GM23338 (cell line): ENCODE measurements around the gene PLEKHG5. TPM values are rescaled to one million over a fixed set of nuclear protein-coding genes. Genes with fewer than 3 reads are reported as not detected.

Experiments used
- ATAC-seq: fragments of 200-7000 bp; cut with Tn5 transposase; 3 replicates; pipeline ENCODE4 v1.9.1; 2020
- DNase-seq: peaks from one replicate; pipeline ENCODE4 v3.0.0-alpha.2; 2015; ENCODE audit warnings: low spot score
- H2AFZ ChIP-seq: fragments of 200-600 bp; sonication (generic); 2 replicates; pipeline ENCODE4 v1.8.0; 2016; ENCODE audit warnings: antibody characterized with exemption, mild to moderate bottlenecking, moderate library complexity
- H3F3A ChIP-seq: fragments of 200-600 bp; sonication (generic); replicated peaks from 2 replicates; pipeline ENCODE4 v1.8.0; 2017; ENCODE audit warnings: antibody characterized with exemption, mixed run types, low read depth
- H3K27ac ChIP-seq: fragments of 200-600 bp; sonication (generic); 2 replicates; pipeline ENCODE4 v1.6.1; 2016; ENCODE audit warnings: low read depth
- H3K27me3 ChIP-seq: fragments of 200-600 bp; sonication (generic); 2 replicates; pipeline ENCODE4 v1.8.0; 2016; ENCODE audit warnings: mild to moderate bottlenecking, mixed run types, moderate library complexity; ENCODE audit not compliant: insufficient read depth
- H3K36me3 ChIP-seq: fragments of 200-600 bp; sonication (generic); 2 replicates; pipeline ENCODE4 v1.8.0; 2016; ENCODE audit warnings: mild to moderate bottlenecking; ENCODE audit not compliant: insufficient read depth
- H3K4me1 ChIP-seq: fragments of 200-600 bp; sonication (generic); 2 replicates; pipeline ENCODE4 v1.8.0; 2016; ENCODE audit warnings: mild to moderate bottlenecking, moderate library complexity; ENCODE audit not compliant: insufficient read depth
- H3K4me2 ChIP-seq: fragments of 200-600 bp; sonication (generic); 2 replicates; pipeline ENCODE4 v1.7.1; 2017; ENCODE audit warnings: mixed run types
- H3K4me3 ChIP-seq: fragments of 200-600 bp; sonication (generic); 2 replicates; pipeline ENCODE4 v1.6.1; 2016; ENCODE audit warnings: mixed run types
- H3K79me2 ChIP-seq: fragments of 200-600 bp; sonication (generic); replicated peaks from 2 replicates; pipeline ENCODE4 v1.8.0; 2017; ENCODE audit warnings: mild to moderate bottlenecking; ENCODE audit not compliant: insufficient read depth
- H3K9me2 ChIP-seq: fragments of 200-600 bp; sonication (generic); 2 replicates; pipeline ENCODE4 v1.8.0; 2017; ENCODE audit not compliant: insufficient read depth
- H4K20me1 ChIP-seq: fragments of 200-600 bp; sonication (generic); replicated peaks from 2 replicates; pipeline ENCODE4 v1.8.0; 2017; ENCODE audit warnings: mild to moderate bottlenecking; ENCODE audit not compliant: insufficient read depth
- H3K27ac Mint-ChIP-seq: 2 replicates; pipeline ENCODE4 v1.8.0; 2020; ENCODE audit warnings: inconsistent platforms, mild to moderate bottlenecking, moderate library complexity, mixed read lengths
- H3K27me3 Mint-ChIP-seq: 3 replicates; pipeline ENCODE4 v1.8.0; 2022; ENCODE audit warnings: low read depth, mild to moderate bottlenecking, moderate library complexity, mixed read lengths, inconsistent platforms; ENCODE audit not compliant: insufficient read depth, poor library complexity
- H3K36me3 Mint-ChIP-seq: 3 replicates; pipeline ENCODE4 v1.8.0; 2021; ENCODE audit warnings: low read depth, mild to moderate bottlenecking, inconsistent platforms, moderate library complexity, mixed read lengths
- H3K4me1 Mint-ChIP-seq: 3 replicates; pipeline ENCODE4 v1.8.0; 2020; ENCODE audit warnings: mild to moderate bottlenecking, inconsistent platforms, mixed read lengths
- H3K4me3 Mint-ChIP-seq: 3 replicates; pipeline ENCODE4 v1.8.0; 2021; ENCODE audit warnings: moderate library complexity, mild to moderate bottlenecking, inconsistent platforms, mixed read lengths
- H3K9me3 Mint-ChIP-seq: 3 replicates; pipeline ENCODE4 v1.8.0; 2020; ENCODE audit warnings: moderate library complexity, mild to moderate bottlenecking, inconsistent platforms, mixed read lengths
- CREB1 ChIP-seq: fragments of 250-450 bp; sonication (Bioruptor Pico); IDR thresholded peaks from 2 replicates; pipeline ENCODE4 v1.5.0; 2020; ENCODE audit warnings: low read depth, mild to moderate bottlenecking, moderate library complexity
- EZH2 ChIP-seq: fragments of 200-600 bp; sonication (generic); IDR thresholded peaks from one replicate; pipeline ENCODE4 v1.8.0; 2017; ENCODE audit warnings: antibody characterized with exemption, mild to moderate bottlenecking, low read depth; ENCODE audit not compliant: unreplicated experiment
- EZH2phosphoT487 ChIP-seq: fragments of 200-600 bp; sonication (generic); IDR thresholded peaks from one replicate; pipeline ENCODE4 v1.8.1; 2018; ENCODE audit warnings: antibody characterized with exemption; ENCODE audit not compliant: unreplicated experiment
- JUNB ChIP-seq: IDR thresholded peaks from one replicate; pipeline ENCODE4 v1.6.1; 2016; ENCODE audit warnings: antibody characterized with exemption; ENCODE audit not compliant: unreplicated experiment
- NANOG ChIP-seq: IDR thresholded peaks from 2 replicates; pipeline ENCODE4 v1.6.1; 2016; ENCODE audit warnings: antibody characterized with exemption, borderline replicate concordance
- POLR2AphosphoS5 ChIP-seq: IDR thresholded peaks from 2 replicates; pipeline ENCODE4 v1.6.1; 2016; ENCODE audit warnings: antibody characterized with exemption, low read depth
- STAT1 ChIP-seq: IDR thresholded peaks from one replicate; pipeline ENCODE4 v1.6.1; 2016; ENCODE audit warnings: antibody characterized with exemption; ENCODE audit not compliant: unreplicated experiment
- ZNF114 ChIP-seq: fragments of 250-450 bp; sonication (Bioruptor Pico); IDR thresholded peaks from 2 replicates; pipeline ENCODE4 v1.5.0; 2020; ENCODE audit warnings: mild to moderate bottlenecking, moderate library complexity
- ZNF331 ChIP-seq: fragments of 250-450 bp; sonication (Bioruptor Pico); IDR thresholded peaks from 2 replicates; pipeline ENCODE4 v1.5.0; 2020; ENCODE audit warnings: low read depth, mild to moderate bottlenecking, moderate library complexity
- polyA plus RNA-seq: library from polyadenylated mRNA; unstranded; fragments of >200 nt; fragmentation: Nextera tagmentation; extraction: Ambion mirVana; gene quantifications from 2 replicates; pipeline ENCODE4 v1.2.1, GENCODE V29; 2016
- total RNA-seq: library from RNA; depleted of rRNA; stranded (reverse); fragments of >200 nt; shearing (Covaris generic); gene quantifications from 2 replicates; pipeline ENCODE4 v1.2.3, GENCODE V29; 2014
- TF ChIP-seq, protein P1 (sequence below): fragments of 250-450 bp; sonication (Bioruptor Pico); IDR thresholded peaks from 2 replicates; pipeline ENCODE4 v1.5.0; 2020; ENCODE audit warnings: mild to moderate bottlenecking, moderate library complexity
- TF ChIP-seq, protein P2 (sequence below): IDR thresholded peaks from 2 replicates; pipeline ENCODE4 v1.6.1; 2016; ENCODE audit warnings: antibody characterized with exemption
- TF ChIP-seq, protein P3 (sequence below): IDR thresholded peaks from one replicate; pipeline ENCODE4 v1.6.1; 2018; ENCODE audit warnings: antibody characterized with exemption; ENCODE audit not compliant: unreplicated experiment
- TF ChIP-seq, protein P4 (sequence below), 2 experiments: fragments of 200-600 bp in 1 of 2; sonication (generic) in 1 of 2; conservative IDR thresholded peaks; 2 replicates each; pipeline versions ENCODE4 v1.5.1 to v1.6.1; 2016 to 2017; ENCODE audit warnings: antibody characterized with exemption in 2 of 2, low read depth in 2 of 2, mild to moderate bottlenecking in 2 of 2, moderate library complexity in 1 of 2

PLEKHG5 gene
- total and polyA plus RNA-seq, 2 experiments from 2014 or later, result 9.0 to 26.4 TPM

DNA sequence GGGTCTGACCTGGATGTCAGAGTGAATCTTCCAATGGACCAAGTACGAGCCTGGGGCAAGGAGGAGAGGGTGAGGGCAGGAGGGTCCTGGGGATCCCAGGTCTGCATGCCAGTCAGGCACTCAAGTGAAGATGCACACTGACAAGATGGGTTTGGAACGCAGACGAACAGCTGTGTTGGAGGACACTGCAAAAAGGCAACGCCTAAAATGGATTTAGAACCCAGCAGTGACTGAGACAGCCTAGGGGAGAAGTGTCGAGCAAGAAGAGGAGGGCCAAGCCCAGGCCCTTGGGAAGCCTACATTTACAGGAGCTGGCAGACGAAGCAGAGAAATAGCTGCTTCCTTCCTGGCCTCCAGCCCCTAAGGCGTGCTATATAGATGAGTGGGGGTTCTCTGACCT is 37.0 kb upstream of the PLEKHG5 start:
- Histone ChIP-seq H3F3A (peaks cover 26% of the 10 kb centered on the region), H3K4me2 (no peak overlapping the region), H3K27ac (no peak overlapping the region), H3K4me1 (no peaks in the 10 kb centered on the region), H3K27me3 (no peaks in the 10 kb centered on the region), H3K9me2 (no peaks in the 10 kb centered on the region), H3K36me3 (peaks cover 32% of the 10 kb centered on the region), H3K79me2 (no peaks in the 10 kb centered on the region), H4K20me1 (peaks cover 4% of the 10 kb centered on the region), H2AFZ (no peak overlapping the region), H3K4me3 (no peak overlapping the region)
- peaks cover 8% of the 10 kb centered on the region; the same call in 2 of the 3 replicates for H3K4me1 Mint-ChIP-seq
- H3K4me3 Mint-ChIP-seq, result no peak overlapping the region
- H3K36me3 Mint-ChIP-seq, result peaks cover 79% of the 10 kb centered on the region
- TF ChIP-seq POLR2AphosphoS5 (no peak), ZNF331 (no peak), ZNF114 (CRISPR knock-in tag) (no peak), JUNB (no peak), EZH2phosphoT487 (no peak), STAT1 (no peak), NANOG (no peak), EZH2 (no peak), CREB1 (no peak)
- TF ChIP-seq, protein P1, sequence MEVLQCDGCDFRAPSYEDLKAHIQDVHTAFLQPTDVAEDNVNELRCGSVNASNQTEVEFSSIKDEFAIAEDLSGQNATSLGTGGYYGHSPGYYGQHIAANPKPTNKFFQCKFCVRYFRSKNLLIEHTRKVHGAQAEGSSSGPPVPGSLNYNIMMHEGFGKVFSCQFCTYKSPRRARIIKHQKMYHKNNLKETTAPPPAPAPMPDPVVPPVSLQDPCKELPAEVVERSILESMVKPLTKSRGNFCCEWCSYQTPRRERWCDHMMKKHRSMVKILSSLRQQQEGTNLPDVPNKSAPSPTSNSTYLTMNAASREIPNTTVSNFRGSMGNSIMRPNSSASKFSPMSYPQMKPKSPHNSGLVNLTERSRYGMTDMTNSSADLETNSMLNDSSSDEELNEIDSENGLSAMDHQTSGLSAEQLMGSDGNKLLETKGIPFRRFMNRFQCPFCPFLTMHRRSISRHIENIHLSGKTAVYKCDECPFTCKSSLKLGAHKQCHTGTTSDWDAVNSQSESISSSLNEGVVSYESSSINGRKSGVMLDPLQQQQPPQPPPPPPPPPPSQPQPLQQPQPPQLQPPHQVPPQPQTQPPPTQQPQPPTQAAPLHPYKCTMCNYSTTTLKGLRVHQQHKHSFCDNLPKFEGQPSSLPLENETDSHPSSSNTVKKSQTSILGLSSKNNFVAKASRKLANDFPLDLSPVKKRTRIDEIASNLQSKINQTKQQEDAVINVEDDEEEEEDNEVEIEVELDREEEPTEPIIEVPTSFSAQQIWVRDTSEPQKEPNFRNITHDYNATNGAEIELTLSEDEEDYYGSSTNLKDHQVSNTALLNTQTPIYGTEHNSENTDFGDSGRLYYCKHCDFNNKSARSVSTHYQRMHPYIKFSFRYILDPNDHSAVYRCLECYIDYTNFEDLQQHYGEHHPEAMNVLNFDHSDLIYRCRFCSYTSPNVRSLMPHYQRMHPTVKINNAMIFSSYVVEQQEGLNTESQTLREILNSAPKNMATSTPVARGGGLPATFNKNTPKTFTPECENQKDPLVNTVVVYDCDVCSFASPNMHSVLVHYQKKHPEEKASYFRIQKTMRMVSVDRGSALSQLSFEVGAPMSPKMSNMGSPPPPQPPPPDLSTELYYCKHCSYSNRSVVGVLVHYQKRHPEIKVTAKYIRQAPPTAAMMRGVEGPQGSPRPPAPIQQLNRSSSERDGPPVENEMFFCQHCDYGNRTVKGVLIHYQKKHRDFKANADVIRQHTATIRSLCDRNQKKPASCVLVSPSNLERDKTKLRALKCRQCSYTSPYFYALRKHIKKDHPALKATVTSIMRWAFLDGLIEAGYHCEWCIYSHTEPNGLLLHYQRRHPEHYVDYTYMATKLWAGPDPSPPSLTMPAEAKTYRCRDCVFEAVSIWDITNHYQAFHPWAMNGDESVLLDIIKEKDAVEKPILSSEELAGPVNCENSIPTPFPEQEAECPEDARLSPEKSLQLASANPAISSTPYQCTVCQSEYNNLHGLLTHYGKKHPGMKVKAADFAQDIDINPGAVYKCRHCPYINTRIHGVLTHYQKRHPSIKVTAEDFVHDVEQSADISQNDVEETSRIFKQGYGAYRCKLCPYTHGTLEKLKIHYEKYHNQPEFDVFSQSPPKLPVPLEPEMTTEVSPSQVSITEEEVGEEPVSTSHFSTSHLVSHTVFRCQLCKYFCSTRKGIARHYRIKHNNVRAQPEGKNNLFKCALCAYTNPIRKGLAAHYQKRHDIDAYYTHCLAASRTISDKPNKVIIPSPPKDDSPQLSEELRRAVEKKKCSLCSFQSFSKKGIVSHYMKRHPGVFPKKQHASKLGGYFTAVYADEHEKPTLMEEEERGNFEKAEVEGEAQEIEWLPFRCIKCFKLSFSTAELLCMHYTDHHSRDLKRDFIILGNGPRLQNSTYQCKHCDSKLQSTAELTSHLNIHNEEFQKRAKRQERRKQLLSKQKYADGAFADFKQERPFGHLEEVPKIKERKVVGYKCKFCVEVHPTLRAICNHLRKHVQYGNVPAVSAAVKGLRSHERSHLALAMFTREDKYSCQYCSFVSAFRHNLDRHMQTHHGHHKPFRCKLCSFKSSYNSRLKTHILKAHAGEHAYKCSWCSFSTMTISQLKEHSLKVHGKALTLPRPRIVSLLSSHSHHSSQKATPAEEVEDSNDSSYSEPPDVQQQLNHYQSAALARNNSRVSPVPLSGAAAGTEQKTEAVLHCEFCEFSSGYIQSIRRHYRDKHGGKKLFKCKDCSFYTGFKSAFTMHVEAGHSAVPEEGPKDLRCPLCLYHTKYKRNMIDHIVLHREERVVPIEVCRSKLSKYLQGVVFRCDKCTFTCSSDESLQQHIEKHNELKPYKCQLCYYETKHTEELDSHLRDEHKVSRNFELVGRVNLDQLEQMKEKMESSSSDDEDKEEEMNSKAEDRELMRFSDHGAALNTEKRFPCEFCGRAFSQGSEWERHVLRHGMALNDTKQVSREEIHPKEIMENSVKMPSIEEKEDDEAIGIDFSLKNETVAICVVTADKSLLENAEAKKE (CRISPR knock-in tag), result no peak
- TF ChIP-seq, protein P2, sequence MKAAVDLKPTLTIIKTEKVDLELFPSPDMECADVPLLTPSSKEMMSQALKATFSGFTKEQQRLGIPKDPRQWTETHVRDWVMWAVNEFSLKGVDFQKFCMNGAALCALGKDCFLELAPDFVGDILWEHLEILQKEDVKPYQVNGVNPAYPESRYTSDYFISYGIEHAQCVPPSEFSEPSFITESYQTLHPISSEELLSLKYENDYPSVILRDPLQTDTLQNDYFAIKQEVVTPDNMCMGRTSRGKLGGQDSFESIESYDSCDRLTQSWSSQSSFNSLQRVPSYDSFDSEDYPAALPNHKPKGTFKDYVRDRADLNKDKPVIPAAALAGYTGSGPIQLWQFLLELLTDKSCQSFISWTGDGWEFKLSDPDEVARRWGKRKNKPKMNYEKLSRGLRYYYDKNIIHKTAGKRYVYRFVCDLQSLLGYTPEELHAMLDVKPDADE, result no peak
- TF ChIP-seq, protein P3, sequence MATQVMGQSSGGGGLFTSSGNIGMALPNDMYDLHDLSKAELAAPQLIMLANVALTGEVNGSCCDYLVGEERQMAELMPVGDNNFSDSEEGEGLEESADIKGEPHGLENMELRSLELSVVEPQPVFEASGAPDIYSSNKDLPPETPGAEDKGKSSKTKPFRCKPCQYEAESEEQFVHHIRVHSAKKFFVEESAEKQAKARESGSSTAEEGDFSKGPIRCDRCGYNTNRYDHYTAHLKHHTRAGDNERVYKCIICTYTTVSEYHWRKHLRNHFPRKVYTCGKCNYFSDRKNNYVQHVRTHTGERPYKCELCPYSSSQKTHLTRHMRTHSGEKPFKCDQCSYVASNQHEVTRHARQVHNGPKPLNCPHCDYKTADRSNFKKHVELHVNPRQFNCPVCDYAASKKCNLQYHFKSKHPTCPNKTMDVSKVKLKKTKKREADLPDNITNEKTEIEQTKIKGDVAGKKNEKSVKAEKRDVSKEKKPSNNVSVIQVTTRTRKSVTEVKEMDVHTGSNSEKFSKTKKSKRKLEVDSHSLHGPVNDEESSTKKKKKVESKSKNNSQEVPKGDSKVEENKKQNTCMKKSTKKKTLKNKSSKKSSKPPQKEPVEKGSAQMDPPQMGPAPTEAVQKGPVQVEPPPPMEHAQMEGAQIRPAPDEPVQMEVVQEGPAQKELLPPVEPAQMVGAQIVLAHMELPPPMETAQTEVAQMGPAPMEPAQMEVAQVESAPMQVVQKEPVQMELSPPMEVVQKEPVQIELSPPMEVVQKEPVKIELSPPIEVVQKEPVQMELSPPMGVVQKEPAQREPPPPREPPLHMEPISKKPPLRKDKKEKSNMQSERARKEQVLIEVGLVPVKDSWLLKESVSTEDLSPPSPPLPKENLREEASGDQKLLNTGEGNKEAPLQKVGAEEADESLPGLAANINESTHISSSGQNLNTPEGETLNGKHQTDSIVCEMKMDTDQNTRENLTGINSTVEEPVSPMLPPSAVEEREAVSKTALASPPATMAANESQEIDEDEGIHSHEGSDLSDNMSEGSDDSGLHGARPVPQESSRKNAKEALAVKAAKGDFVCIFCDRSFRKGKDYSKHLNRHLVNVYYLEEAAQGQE, result no peak
- TF ChIP-seq, protein P4, sequence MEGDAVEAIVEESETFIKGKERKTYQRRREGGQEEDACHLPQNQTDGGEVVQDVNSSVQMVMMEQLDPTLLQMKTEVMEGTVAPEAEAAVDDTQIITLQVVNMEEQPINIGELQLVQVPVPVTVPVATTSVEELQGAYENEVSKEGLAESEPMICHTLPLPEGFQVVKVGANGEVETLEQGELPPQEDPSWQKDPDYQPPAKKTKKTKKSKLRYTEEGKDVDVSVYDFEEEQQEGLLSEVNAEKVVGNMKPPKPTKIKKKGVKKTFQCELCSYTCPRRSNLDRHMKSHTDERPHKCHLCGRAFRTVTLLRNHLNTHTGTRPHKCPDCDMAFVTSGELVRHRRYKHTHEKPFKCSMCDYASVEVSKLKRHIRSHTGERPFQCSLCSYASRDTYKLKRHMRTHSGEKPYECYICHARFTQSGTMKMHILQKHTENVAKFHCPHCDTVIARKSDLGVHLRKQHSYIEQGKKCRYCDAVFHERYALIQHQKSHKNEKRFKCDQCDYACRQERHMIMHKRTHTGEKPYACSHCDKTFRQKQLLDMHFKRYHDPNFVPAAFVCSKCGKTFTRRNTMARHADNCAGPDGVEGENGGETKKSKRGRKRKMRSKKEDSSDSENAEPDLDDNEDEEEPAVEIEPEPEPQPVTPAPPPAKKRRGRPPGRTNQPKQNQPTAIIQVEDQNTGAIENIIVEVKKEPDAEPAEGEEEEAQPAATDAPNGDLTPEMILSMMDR (conservative IDR thresholded peaks at IDR 0.05; ENCODE audit: low read depth in 2 of 2), result no peak
- DNase-seq, result no peak
- no peak for ATAC-seq
- H3K27me3 Mint-ChIP-seq, result peaks cover 5% of the 10 kb centered on the region
- H3K27ac Mint-ChIP-seq, result no peak overlapping the region
- H3K9me3 Mint-ChIP-seq, result no peaks in the 10 kb centered on the region
